Thyroid gland (tissue), 4 donors: Measurements from ENCODE around the gene ORM1. TPM values are rescaled to one million over a fixed set of nuclear protein-coding genes. Genes with fewer than 3 reads are reported as not detected.

Source experiments
- DNase-seq, 2 donors: peaks; one replicate each; pipeline ENCODE4 v3.0.0-alpha.2; 2019
- H3K27ac ChIP-seq, 3 donors: fragments of 200-600 bp; sonication (generic); 1 replicate in 2 of 3; 2 replicates in 1 of 3; pipeline ENCODE4 v1.5.1; 2016 to 2019; ENCODE audit warnings: mild to moderate bottlenecking in 1 of 3, moderate library complexity in 1 of 3
- H3K27me3 ChIP-seq: fragments of 200-600 bp; sonication (generic); one replicate; pipeline ENCODE4 v1.5.1; 2019
- H3K36me3 ChIP-seq, 2 donors: fragments of 200-600 bp; sonication (generic); one replicate each; pipeline ENCODE4 v1.5.1; 2016 to 2019
- H3K4me1 ChIP-seq, 2 donors: fragments of 200-600 bp; sonication (generic); one replicate each; pipeline ENCODE4 v1.5.1; 2017 to 2019
- H3K4me3 ChIP-seq, 3 donors: fragments of 200-600 bp; sonication (generic); replicated peaks in 1 of 3; 1 replicate in 2 of 3; 2 replicates in 1 of 3; pipeline ENCODE4 v1.5.1; 2016; ENCODE audit warnings: mild to moderate bottlenecking in 1 of 3
- H3K9me3 ChIP-seq: fragments of 200-600 bp; sonication (generic); one replicate; pipeline ENCODE4 v1.5.1; 2017
- POLR2A ChIP-seq, 2 donors: fragments of 450-650 bp; IDR thresholded peaks; one replicate each; pipeline ENCODE4 v1.6.1; 2017; ENCODE audit warnings: antibody characterized with exemption in 2 of 2, mild to moderate bottlenecking in 2 of 2, moderate library complexity in 1 of 2
- WGBS, 2 donors: methylation state at CpG; one replicate each; pipeline ENCODE4 v1.1.5; 2017; 5-methylcytosine and 5-hydroxymethylcytosine counted together
- intact Hi-C: fragments of 100-400 bp; cut with DNase I; formaldehyde crosslinking; loops from one replicate; pipeline ENCODE4 v1.15.1; 2023
- total RNA-seq, 4 donors: library from RNA; depleted of rRNA; stranded (reverse); fragments of >200 nt; gene quantifications; one replicate each; pipeline ENCODE4 v1.2.3, GENCODE V29; 2016
- TF ChIP-seq, protein P1 (sequence below), 6 experiments: fragments of 200-600 bp in 3 of 6; fragments of 450-650 bp in 3 of 6; sonication (generic) in 3 of 6; IDR thresholded peaks; one replicate each; pipeline ENCODE4 v1.5.1; 2016 to 2019; ENCODE audit warnings: antibody characterized with exemption in 6 of 6, mild to moderate bottlenecking in 2 of 6, inconsistent platforms in 1 of 6, moderate library complexity in 1 of 6

The ORM1 gene
- total RNA-seq, 4 donors from 2014 or later = not detected

- Histone ChIP-seq H3K27ac (no peak overlapping the region), H3K36me3 (no peaks in the 10 kb centered on the region), H3K4me1 (no peaks in the 10 kb centered on the region), H3K9me3 (no peaks in the 10 kb centered on the region), H3K27me3 (no peaks in the 10 kb centered on the region), H3K4me3 (no peak overlapping the region)
- intact Hi-C loops = no loop called here
- DNase-seq = no peak
- TF ChIP-seq POLR2A (IDR thresholded peaks at IDR 0.05) = no peak
- 77 to 79% methylated on average over 3 of the region's 3 CpGs for WGBS, 2 donors
These were observed 44.5 kb upstream of the ORM1 start for GRCh38 chr9:114278356-114278755.

DNA sequence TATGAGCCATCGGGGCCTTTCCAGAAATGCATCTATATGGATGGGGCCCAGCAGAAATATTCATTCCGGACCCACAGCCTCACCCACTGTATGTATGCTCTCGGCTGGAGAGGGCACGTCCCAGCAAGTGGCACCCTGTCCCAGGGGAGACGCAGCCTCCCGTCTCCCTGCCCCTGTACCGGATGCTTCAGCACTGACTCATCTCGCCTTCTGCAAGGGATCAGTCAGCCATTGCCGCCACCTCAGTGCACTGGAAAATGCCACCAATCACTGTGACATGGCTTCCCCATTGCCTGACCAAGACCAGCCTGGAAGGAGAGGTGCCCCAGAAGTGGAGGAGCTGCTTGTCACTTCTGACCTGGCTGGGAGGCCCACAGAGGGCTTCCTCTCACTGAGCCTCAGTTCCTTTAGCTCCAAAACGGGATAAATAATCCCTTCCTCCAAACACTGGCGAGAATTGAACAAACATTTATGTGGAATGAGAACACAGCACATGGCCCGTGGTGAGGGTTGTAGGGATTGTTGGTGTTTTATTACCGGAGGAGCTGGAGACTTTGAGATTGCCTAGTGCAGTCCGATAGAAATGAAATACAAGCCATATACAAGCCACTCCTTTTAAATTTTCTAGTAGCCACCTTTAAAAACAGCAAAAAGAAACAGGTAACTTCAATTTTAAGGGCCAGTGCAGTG, 43.9 kb upstream of the ORM1 start:
- intact Hi-C loops = no loop called here
- 88 to 93% methylated on average over 13 to 14 of the region's 14 CpGs for WGBS, 2 donors
- Histone ChIP-seq H3K9me3 (no peaks in the 10 kb centered on the region), H3K27me3 (no peaks in the 10 kb centered on the region), H3K27ac (no peak overlapping the region), H3K4me3 (no peak overlapping the region), H3K4me1 (no peaks in the 10 kb centered on the region), H3K36me3 (no peaks in the 10 kb centered on the region)
- TF ChIP-seq POLR2A (IDR thresholded peaks at IDR 0.05) = no peak
- TF ChIP-seq, protein P1, sequence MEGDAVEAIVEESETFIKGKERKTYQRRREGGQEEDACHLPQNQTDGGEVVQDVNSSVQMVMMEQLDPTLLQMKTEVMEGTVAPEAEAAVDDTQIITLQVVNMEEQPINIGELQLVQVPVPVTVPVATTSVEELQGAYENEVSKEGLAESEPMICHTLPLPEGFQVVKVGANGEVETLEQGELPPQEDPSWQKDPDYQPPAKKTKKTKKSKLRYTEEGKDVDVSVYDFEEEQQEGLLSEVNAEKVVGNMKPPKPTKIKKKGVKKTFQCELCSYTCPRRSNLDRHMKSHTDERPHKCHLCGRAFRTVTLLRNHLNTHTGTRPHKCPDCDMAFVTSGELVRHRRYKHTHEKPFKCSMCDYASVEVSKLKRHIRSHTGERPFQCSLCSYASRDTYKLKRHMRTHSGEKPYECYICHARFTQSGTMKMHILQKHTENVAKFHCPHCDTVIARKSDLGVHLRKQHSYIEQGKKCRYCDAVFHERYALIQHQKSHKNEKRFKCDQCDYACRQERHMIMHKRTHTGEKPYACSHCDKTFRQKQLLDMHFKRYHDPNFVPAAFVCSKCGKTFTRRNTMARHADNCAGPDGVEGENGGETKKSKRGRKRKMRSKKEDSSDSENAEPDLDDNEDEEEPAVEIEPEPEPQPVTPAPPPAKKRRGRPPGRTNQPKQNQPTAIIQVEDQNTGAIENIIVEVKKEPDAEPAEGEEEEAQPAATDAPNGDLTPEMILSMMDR (IDR thresholded peaks at IDR 0.05) = no peak
- DNase-seq = no peak

GRCh38 chr9:114279693-114280092, 43.2 kb upstream of the ORM1 start:
- TF ChIP-seq POLR2A (IDR thresholded peaks at IDR 0.05) = no peak
- TF ChIP-seq, protein P1 (IDR thresholded peaks at IDR 0.05) = no peak
- Histone ChIP-seq H3K4me1 (no peaks in the 10 kb centered on the region), H3K36me3 (no peaks in the 10 kb centered on the region), H3K27me3 (no peaks in the 10 kb centered on the region), H3K27ac (no peak overlapping the region), H3K9me3 (no peaks in the 10 kb centered on the region), H3K4me3 (no peak overlapping the region)
- intact Hi-C loops = no loop called here
- WGBS, 2 donors = 91 to 96% methylated on average over 3 of the region's 3 CpGs
- DNase-seq = no peak

DNA sequence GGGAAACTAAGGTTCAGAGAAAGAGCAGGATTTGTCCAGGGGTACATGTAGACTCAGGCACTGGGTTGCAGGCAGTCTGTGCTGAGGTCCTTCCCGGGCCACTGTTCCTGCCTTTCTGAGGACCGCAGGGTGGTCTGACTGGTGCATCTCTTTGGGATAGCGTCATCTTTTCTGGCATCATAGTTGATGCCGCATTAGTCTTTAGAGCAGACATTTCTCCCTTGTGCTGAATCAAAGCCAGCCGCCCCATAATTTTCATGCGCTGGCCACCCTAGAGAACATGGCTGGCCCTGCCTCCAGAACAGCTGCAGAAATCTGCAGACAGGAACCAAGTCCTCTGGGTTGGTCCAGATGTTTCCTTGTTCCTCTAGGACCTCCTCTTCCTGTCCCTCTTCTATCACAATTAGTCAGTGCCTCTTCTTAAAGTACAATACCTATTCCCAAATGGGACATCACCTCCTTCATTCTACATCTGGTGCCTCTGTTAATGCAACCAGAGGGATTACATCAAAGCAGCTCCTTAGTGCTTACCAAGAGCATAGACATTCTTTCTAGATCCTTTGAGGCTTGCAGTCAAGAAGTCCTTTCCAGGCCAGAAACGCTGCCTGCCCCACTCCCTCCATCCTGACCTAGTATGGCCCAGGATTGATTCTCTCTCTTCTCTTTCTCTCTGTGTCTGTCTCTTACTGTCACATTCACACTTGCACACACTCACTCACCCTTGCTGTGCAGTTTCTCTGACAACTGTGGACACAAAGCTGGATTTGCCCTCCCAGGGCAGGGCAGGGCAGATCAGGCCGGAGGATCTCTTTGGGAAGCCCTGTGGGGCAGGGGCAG, 42.0 kb upstream of the ORM1 start:
- H3K36me3 ChIP-seq = no peaks in the 10 kb centered on the region
- H3K27ac ChIP-seq = no peak overlapping the region
- no peak for DNase-seq
- intact Hi-C loops = no loop called here
- no peaks in the 10 kb centered on the region for H3K9me3 ChIP-seq
- H3K4me3 ChIP-seq = no peak overlapping the region
- no peaks in the 10 kb centered on the region for H3K4me1 ChIP-seq
- H3K27me3 ChIP-seq = no peaks in the 10 kb centered on the region
- 81 to 84% methylated on average over 8 of the region's 8 CpGs for WGBS, 2 donors
- TF ChIP-seq POLR2A (IDR thresholded peaks at IDR 0.05) = no peak
- TF ChIP-seq, protein P1 (IDR thresholded peaks at IDR 0.05) = no peak

GRCh38 chr9:114281473-114282103, 41.3 kb upstream of the ORM1 start:
- H3K27ac ChIP-seq = no peak overlapping the region
- intact Hi-C loops = no loop called here

More at GRCh38 chr9:114281473-114282103, 41.3 kb upstream of the ORM1 start:
- DNase-seq = no peak
- Histone ChIP-seq H3K4me3 (no peak overlapping the region), H3K9me3 (no peaks in the 10 kb centered on the region), H3K4me1 (no peaks in the 10 kb centered on the region), H3K27me3 (no peaks in the 10 kb centered on the region), H3K36me3 (no peaks in the 10 kb centered on the region)
- WGBS, 2 donors = 79 to 84% methylated on average over 11 to 12 of the region's 12 CpGs
- TF ChIP-seq POLR2A (IDR thresholded peaks at IDR 0.05) = no peak
- TF ChIP-seq, protein P1 (IDR thresholded peaks at IDR 0.05) = no peak
